Panc1 (cell line): Measurements from ENCODE around the gene HIGD1A. TPM values are rescaled to one million over a fixed set of nuclear protein-coding genes. Genes with fewer than 3 reads are reported as not detected.

Source experiments
- ATAC-seq: fragments of 200-7000 bp; cut with Tn5 transposase; 2 replicates; pipeline ENCODE4 v1.9.1; 2020; ENCODE audit warnings: mild to moderate bottlenecking, moderate library complexity
- BruUV-seq: library from RNA; stranded (reverse); fragments of 400-500 nt; replicated peaks from 2 replicates; lab custom pipeline; 2021; lab: Mats Ljungman, UMichigan
- CTCF ChIA-PET: fragments of 300-600 bp; sonication (Branson Sonifier 250); formaldehyde crosslinking; loops from one replicate; lab custom pipeline; 2022; ENCODE audit warnings: antibody characterized with exemption; lab: Charles Lee
- POLR2A ChIA-PET: fragments of 300-600 bp; sonication (Branson Sonifier 250); formaldehyde crosslinking; loops from one replicate; lab custom pipeline; 2022; ENCODE audit warnings: antibody characterized with exemption; lab: Charles Lee
- DNase-seq: peaks from one replicate; pipeline ENCODE4 v3.0.0-alpha.2; 2010; ENCODE audit warnings: low read depth, low spot score
- H3K27ac ChIP-seq: 2 replicates; pipeline ENCODE4 v1.5.1; 2011; ENCODE audit warnings: mild to moderate bottlenecking, low read length, inconsistent platforms
- H3K27me3 ChIP-seq: fragments of 200-500 bp; sonication (Bioruptor generic); 2 replicates; pipeline ENCODE4 v1.6.0; 2014; ENCODE audit warnings: low read length, inconsistent platforms; ENCODE audit not compliant: control insufficient read depth, insufficient read depth
- H3K36me3 ChIP-seq: fragments of 200-500 bp; sonication (Bioruptor generic); 2 replicates; pipeline ENCODE4 v1.5.1; 2014; ENCODE audit warnings: inconsistent platforms, mild to moderate bottlenecking, low read length, moderate library complexity; ENCODE audit not compliant: control insufficient read depth, insufficient read depth
- H3K4me1 ChIP-seq: 2 replicates; pipeline ENCODE4 v1.5.1; 2011; ENCODE audit warnings: inconsistent platforms, mild to moderate bottlenecking, low read length, moderate library complexity; ENCODE audit not compliant: control insufficient read depth, insufficient read depth
- H3K4me3 ChIP-seq, 2 experiments: 2 replicates each; pipeline ENCODE4 v1.5.1; 2011 to 2012; ENCODE audit warnings: low read depth in 2 of 2, low read length in 2 of 2, mild to moderate bottlenecking in 2 of 2, inconsistent platforms in 1 of 2, moderate library complexity in 1 of 2
- H3K9me3 ChIP-seq: fragments of 200-500 bp; sonication (Bioruptor generic); 2 replicates; pipeline ENCODE4 v1.5.1; 2014; ENCODE audit warnings: low read depth, mild to moderate bottlenecking, inconsistent platforms, low read length, moderate library complexity; ENCODE audit not compliant: control insufficient read depth, insufficient read depth
- CTCF ChIP-seq: fragments of 450-650 bp; IDR thresholded peaks from 2 replicates; pipeline ENCODE4 v1.5.1; 2017; ENCODE audit warnings: mild to moderate bottlenecking
- POLR2AphosphoS5 ChIP-seq: IDR thresholded peaks from 2 replicates; pipeline ENCODE4 v1.6.1; 2012; ENCODE audit warnings: mild to moderate bottlenecking, low read depth, low read length, moderate library complexity
- SIN3A ChIP-seq: IDR thresholded peaks from 2 replicates; pipeline ENCODE4 v1.6.1; 2012; ENCODE audit warnings: low read depth, mild to moderate bottlenecking, low read length, moderate library complexity, borderline replicate concordance; ENCODE audit not compliant: insufficient read depth
- TCF7L2 ChIP-seq: IDR thresholded peaks from 2 replicates; pipeline ENCODE4 v1.6.1; 2011; ENCODE audit warnings: mild to moderate bottlenecking, low read depth, low read length, inconsistent platforms
- in situ Hi-C: cut with HindIII; loops from 2 replicates; pipeline ENCODE4 v1.10.0; 2016; ENCODE audit warnings: low sequenced_read_pairs, low pct_unique_long_range_greater_than_20kb
- intact Hi-C: fragments of 100-400 bp; cut with micrococcal nuclease; formaldehyde crosslinking; loops from one replicate; pipeline ENCODE4 v1.10.0; 2022; ENCODE audit not compliant: unreplicated experiment
- total RNA-seq: library from RNA; stranded (reverse); gene quantifications from one replicate; pipeline ENCODE4 v1.2.1, GENCODE V29; 2021; ENCODE audit not compliant: unreplicated experiment
- TF ChIP-seq, protein P1 (sequence below), 2 experiments: IDR thresholded peaks; 2 replicates each; pipeline ENCODE4 v1.6.1; 2011 to 2012; ENCODE audit warnings: low read depth in 2 of 2, control low read depth in 1 of 2, low read length in 1 of 2, mild to moderate bottlenecking in 1 of 2, moderate library complexity in 1 of 2; ENCODE audit not compliant: insufficient read depth in 1 of 2

Gene HIGD1A
- total RNA-seq, 1 experiment from 2014 or later: 74.6 TPM

- ATAC-seq (no peak), DNase-seq (no peak)
- ChIA-PET POLR2A (no interaction called here), CTCF (no interaction called here)
- Histone ChIP-seq H3K27ac (no peak overlapping the region), H3K4me1 (no peaks in the 10 kb centered on the region), H3K9me3 (no peaks in the 10 kb centered on the region), H3K4me3 (no peak overlapping the region), H3K36me3 (no peaks in the 10 kb centered on the region), H3K27me3 (no peaks in the 10 kb centered on the region)
- BruUV-seq: no TSS peak
- in situ Hi-C loops: no loop called here
- intact Hi-C loops: no loop called here
- TF ChIP-seq CTCF (no peak), POLR2AphosphoS5 (no peak), SIN3A (no peak), TCF7L2 (no peak)
- TF ChIP-seq, protein P1, sequence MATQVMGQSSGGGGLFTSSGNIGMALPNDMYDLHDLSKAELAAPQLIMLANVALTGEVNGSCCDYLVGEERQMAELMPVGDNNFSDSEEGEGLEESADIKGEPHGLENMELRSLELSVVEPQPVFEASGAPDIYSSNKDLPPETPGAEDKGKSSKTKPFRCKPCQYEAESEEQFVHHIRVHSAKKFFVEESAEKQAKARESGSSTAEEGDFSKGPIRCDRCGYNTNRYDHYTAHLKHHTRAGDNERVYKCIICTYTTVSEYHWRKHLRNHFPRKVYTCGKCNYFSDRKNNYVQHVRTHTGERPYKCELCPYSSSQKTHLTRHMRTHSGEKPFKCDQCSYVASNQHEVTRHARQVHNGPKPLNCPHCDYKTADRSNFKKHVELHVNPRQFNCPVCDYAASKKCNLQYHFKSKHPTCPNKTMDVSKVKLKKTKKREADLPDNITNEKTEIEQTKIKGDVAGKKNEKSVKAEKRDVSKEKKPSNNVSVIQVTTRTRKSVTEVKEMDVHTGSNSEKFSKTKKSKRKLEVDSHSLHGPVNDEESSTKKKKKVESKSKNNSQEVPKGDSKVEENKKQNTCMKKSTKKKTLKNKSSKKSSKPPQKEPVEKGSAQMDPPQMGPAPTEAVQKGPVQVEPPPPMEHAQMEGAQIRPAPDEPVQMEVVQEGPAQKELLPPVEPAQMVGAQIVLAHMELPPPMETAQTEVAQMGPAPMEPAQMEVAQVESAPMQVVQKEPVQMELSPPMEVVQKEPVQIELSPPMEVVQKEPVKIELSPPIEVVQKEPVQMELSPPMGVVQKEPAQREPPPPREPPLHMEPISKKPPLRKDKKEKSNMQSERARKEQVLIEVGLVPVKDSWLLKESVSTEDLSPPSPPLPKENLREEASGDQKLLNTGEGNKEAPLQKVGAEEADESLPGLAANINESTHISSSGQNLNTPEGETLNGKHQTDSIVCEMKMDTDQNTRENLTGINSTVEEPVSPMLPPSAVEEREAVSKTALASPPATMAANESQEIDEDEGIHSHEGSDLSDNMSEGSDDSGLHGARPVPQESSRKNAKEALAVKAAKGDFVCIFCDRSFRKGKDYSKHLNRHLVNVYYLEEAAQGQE (IDR thresholded peaks at IDR 0.05; ENCODE audit: insufficient read depth in 1 of 2, low read depth in 2 of 2, low read length in 1 of 2): no peak
These were observed 55.1 kb downstream of the HIGD1A start for GRCh38 chr3:42749025-42749752.

DNA sequence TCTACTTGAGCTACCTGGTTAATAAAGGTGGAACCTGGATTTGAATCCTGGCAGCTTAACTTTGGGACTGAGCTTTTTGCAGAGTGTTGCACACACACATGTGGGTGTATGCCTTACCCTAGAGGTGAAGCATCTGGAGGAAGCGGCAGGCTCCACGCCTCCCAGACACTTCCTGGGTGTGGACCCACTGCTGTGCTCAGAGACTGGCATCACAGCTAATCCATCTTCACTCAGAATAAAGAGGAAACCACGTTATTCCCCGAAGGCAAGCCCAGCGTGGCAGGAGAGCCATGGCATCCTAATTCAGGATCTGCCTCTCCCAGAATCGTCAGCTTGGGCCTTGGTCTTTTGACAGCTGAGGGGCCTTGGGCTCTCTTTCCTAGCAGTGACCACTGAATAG lies 56.7 kb downstream of the HIGD1A start:
- ChIA-PET CTCF (no interaction called here), POLR2A (no interaction called here)
- H3K36me3 ChIP-seq: no peaks in the 10 kb centered on the region
- no peak overlapping the region for H3K27ac ChIP-seq
- no peak for DNase-seq
- H3K9me3 ChIP-seq: no peaks in the 10 kb centered on the region
- H3K4me1 ChIP-seq: no peaks in the 10 kb centered on the region
- no TSS peak for BruUV-seq
- in situ Hi-C loops: no loop called here
- no peak for ATAC-seq
- intact Hi-C loops: no loop called here
- no peaks in the 10 kb centered on the region for H3K27me3 ChIP-seq
- TF ChIP-seq SIN3A (no peak), POLR2AphosphoS5 (no peak), TCF7L2 (no peak), CTCF (no peak)
- TF ChIP-seq, protein P1 (IDR thresholded peaks at IDR 0.05; ENCODE audit: insufficient read depth in 1 of 2, low read depth in 2 of 2, low read length in 1 of 2): no peak
- H3K4me3 ChIP-seq: no peak overlapping the region
